DLD1 (cell line): ENCODE measurements around the gene PSORS1C2.
"Not testable (repeated sequence)": the region's sequence is repeated elsewhere in the genome, so short reads cannot be mapped to it uniquely, and the experiment has no call there.

Experiments
- in situ Hi-C: cut with HindIII; loops from 2 replicates; pipeline ENCODE4 v1.10.0; 2017; ENCODE audit warnings: low sequenced_read_pairs

The PSORS1C2 gene

GRCh38 chr6:31168606-31169005, 29.7 kb upstream of the PSORS1C2 start:
- in situ Hi-C loops: no loop called here

- in situ Hi-C loops: no loop called here
Observed at GRCh38 chr6:31165986-31166385, 27.1 kb upstream of the PSORS1C2 start.

DNA sequence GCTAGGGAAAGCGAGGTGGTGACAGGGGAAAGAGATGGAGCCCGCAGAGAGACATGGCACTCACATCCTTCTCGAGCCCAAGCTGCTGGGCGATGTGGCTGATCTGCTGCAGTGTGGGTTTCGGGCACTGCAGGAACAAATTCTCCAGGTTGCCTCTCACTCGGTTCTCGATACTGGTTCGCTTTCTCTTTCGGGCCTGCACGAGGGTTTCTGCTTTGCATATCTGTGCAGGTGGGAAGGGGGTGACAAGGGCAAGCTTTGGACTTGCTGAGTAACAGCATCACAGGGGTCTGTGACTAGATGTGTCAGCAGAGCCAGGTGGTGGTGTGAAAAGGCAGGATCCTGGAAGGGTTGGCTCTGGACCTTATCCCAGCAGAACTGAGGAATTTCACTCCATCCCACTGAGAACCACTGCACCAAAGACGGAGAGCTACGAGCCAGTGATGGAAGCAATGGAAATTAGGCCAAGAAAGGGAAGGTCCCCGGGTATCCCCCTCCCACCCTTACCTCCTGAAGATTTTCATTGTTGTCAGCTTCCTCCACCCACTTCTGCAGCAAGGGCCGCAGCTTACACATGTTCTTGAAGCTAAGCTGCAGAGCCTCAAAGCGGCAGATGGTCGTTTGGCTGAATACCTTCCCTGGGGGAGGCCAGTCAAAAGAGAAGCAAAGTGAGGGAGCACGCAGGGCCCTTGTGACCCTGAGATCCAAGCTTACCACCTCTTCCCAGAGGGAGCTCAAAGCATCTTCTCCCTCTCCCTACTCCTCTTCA, 26.4 kb upstream of the PSORS1C2 start:
- in situ Hi-C loops: not testable (repeated sequence)

DNA sequence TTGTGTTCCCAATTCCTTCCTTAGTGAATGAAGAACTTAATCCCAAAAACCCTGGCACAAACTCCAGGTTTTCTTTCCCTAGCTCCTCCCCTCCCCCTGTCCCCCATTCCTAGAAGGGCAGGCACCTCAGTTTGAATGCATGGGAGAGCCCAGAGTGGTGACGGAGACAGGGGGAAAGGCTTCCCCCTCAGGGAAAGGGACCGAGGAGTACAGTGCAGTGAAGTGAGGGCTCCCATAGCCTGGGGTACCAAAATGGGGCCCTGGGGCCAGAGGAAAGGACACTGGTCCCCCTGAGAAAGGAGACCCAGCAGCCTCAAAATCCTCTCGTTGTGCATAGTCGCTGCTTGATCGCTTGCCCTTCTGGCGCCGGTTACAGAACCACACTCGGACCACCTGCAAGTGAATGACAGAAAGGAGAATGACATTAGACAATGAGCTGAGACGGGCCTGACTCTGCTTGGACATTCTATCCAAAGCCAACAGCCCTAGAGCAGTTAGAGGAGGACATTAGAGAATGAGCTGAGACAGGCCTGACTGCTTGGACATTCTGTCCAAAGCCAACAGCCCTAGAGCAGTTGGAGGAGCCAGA, 25.7 kb upstream of the PSORS1C2 start:
- in situ Hi-C loops: not testable (repeated sequence)

DNA sequence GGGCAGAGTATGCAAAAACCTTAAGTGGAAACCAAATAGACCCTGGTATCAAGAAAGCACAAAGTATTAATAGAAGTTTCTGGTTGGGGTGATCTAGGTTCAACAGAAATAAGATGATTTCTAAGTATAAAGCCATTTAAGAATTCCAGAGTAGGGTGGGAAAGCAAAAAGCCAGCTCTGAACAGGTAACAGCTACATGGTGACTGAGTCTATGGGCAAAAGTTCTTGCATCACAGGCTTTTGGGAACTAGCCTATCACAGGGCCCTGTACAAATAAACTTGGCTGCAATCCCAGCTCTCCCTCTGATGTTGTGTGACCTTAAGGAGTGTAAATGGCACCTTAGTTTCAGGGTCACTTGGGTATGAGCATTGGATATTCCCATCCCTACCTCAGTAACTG, 25.1 kb upstream of the PSORS1C2 start:
- in situ Hi-C loops: no loop called here

DNA sequence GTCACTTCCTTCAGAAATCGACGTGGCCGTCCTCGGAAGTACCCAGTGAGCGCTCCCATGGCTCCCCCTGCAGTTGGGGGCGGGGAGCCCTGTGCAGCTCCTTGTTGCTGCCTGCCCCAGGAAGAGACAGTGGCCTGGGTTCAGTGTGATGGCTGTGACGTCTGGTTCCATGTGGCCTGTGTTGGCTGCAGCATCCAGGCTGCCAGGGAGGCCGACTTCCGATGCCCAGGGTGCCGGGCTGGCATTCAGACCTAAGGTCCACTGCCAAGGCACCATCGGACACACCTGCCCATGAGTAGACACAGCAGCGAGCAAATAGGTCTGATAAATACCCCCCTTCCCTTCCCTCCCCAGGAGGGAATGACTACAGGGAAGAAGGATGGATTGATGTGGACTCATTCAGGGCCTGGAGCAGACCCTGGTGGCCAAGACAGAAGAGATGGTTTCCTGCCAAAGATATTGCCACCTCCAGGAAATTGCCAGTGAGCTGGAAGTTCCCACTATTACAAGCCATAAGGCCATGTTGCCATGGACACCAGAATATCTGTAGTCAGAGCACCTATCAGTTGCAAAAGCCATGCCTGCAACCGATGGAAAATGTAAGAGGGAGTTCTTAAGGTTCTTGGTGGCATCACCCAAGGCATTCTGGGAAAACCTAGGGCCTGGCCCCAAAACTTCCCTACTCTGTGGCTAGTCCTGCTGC, 23.7 kb upstream of the PSORS1C2 start:
- in situ Hi-C loops: no loop called here

GRCh38 chr6:31161216-31162126, 22.6 kb upstream of the PSORS1C2 start:
- in situ Hi-C loops: no loop called here

DNA sequence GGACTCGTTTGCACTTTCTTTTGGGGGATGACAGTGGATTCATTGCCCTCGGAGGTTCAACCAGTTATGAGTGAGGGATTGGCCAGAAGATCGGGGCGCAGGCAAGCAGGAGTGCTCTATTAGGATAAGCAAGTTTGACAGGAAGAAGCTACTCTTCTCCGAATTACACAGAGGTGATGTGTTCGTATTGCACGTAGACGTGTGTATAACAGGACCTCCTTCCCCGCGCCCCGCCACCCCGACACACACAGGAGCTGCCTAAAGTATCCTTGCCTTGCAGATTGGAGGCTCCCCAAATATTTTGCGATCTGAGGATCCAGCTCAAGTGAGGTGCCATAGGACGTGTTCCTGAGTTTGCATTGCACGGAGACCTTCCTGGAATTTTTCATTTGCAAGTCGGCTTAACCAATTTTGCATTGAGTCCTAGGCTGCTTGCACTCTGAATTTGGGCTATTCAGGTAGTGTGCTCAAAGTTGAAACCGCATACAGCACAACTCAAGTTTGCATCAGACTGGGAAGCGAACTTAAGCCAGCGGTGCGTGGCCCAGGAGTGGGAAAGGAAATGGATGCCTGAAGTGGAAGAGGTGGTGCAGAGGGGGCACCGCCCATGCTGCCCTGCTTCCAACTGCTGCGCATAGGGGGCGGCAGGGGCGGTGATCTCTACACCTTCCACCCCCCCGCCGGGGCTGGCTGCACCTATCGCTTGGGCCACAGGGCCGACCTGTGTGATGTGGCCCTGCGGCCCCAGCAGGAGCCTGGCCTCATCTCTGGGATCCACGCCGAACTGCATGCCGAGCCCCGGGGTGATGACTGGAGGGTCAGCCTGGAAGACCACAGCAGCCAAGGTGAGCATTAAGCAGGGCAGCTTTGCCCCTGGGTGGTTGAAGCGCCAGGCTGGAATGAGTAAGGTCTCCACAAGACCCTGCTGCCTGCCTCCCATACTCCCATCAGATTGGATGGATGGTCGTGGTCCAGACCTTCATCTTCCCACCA, 20.3 kb upstream of the PSORS1C2 start:
- in situ Hi-C loops: no loop called here

GRCh38 chr6:31158140-31158862, 19.4 kb upstream of the PSORS1C2 start, which contains the start of gene TCF19:
TSS of gene TCF19 (plus strand) at chr6:31158589. CDS start at chr6:31159470, 881 bp downstream.
- in situ Hi-C loops: no loop called here

GRCh38 chr6:31157513-31158139, 18.8 kb upstream of the PSORS1C2 start, which contains the start of gene CCHCR1:
TSS of gene CCHCR1 (minus strand) at chr6:31157802. CDS start at chr6:31157600, 202 bp downstream.
- in situ Hi-C loops: no loop called here

GRCh38 chr6:31156641-31157040, 17.8 kb upstream of the PSORS1C2 start:
- in situ Hi-C loops: no loop called here

DNA sequence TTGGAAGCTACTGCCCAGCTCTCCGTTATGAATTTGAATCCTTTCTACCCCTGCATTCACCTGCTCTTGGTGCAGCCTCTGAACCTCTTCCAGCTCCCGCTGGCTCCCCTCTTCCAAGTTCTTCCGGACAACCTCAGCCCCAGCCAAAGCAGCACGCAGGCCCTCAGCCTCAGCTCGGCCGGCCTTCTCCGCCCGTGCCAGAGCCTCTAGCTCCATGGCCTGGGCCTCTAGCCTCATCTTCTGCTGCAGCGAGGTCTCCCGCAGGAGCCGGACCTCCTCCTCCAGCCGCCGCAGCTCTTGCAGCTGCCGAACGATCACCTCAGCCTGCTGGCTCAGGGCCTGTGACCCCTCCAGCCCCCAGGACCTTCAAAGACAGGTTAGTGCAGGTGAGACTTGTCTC, 15.6 kb upstream of the PSORS1C2 start:
- in situ Hi-C loops: no loop called here

DNA sequence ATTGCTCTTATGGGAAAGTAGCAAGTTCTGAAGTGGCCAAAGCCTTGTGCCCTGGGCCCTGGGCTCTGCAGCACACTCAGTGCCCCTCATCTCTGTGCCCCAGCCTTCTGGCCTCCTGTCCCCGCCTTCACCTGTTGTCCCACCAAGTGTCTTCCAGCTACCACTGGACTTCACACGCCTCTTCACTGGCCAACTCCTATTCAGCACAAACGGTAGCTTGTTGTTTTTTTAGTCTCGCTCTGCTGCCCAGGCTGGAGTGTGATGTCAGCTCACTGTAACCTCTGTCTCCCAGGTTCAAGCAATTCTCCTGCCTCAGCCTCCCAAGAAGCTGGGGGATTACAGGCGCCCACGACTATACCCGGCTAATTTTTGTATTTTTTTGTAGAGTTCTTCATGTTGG, 13.9 kb upstream of the PSORS1C2 start:
- in situ Hi-C loops: no loop called here

- in situ Hi-C loops: loop anchor here (25.0 kb wide), 1 partner anchor 87 kb away; no protein-coding TSS in a partner anchor
Observed at GRCh38 chr6:31149827-31150447, 11.1 kb upstream of the PSORS1C2 start.

DNA sequence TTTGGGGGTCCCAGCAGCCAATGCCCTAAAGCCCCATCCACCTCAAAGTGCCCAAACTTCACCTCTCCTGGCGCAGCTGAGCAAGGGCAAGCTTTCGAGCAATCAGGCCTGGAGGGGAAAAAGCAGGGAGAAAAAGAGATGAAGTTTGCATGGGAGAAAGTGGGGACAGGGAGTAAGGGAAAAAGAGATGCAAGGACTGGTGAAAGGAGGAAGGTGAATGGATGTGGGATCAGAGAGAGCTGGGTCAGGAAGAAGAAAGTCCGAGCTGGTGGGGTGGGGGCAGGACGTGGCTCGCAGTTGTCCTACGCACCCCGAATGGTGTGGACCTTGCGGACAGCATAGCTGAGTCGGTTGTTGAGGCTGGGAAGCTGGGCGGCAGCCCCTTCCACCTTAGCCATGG, 6.5 kb upstream of the PSORS1C2 start:
- in situ Hi-C loops: loop anchor here (25.0 kb wide), 1 partner anchor 92 kb away; no protein-coding TSS in a partner anchor

- in situ Hi-C loops: loop anchor here (25.0 kb wide), 1 partner anchor 92 kb away; no protein-coding TSS in a partner anchor
Observed at GRCh38 chr6:31144970-31145340, 6.1 kb upstream of the PSORS1C2 start.

GRCh38 chr6:31144296-31144969, 5.6 kb upstream of the PSORS1C2 start:
- in situ Hi-C loops: loop anchor here (25.0 kb wide), 1 partner anchor 93 kb away; no protein-coding TSS in a partner anchor
